ENCODE results near the gene TACC3.

DNA sequence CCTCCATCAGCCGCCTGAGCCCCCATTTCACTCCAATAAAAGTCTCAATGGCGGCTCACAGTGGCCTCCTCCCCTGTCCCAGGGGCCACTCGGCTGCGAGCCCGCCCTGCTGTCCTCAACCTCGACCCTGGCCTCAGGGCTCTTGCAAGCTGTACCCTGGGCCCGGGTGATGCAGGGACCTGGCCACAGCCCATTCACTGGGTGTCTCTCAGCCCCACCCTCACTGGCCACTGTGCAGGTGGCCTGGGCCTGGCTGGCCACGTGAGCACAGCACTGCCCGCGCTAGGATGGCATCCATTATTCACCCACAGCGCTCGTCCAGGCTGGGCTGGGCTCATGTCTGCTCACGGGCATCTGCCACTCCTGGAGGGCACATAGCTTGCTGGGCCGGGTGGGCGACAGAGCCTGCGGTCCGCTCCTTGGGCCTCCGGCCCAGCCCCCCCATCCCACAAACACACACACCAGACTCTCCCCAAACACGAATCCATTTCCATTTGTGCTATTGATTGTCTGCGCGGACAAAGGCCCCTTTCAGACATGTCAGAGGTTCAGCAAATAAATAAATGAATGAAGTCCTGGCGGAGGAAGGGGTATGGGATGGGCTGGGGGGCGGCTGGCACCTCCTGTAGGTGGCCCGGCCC lies 55.3 kb downstream of the TACC3 start:
- TF ChIP-seq RBBP5 (IDR thresholded peaks at IDR 0.05; ENCODE audit: borderline replicate concordance, low read depth, low read length): no peak
- TF ChIP-seq, protein P1, sequence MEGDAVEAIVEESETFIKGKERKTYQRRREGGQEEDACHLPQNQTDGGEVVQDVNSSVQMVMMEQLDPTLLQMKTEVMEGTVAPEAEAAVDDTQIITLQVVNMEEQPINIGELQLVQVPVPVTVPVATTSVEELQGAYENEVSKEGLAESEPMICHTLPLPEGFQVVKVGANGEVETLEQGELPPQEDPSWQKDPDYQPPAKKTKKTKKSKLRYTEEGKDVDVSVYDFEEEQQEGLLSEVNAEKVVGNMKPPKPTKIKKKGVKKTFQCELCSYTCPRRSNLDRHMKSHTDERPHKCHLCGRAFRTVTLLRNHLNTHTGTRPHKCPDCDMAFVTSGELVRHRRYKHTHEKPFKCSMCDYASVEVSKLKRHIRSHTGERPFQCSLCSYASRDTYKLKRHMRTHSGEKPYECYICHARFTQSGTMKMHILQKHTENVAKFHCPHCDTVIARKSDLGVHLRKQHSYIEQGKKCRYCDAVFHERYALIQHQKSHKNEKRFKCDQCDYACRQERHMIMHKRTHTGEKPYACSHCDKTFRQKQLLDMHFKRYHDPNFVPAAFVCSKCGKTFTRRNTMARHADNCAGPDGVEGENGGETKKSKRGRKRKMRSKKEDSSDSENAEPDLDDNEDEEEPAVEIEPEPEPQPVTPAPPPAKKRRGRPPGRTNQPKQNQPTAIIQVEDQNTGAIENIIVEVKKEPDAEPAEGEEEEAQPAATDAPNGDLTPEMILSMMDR (IDR thresholded peaks at IDR 0.05; ENCODE audit: control extremely low read depth in 1 of 3, insufficient read depth in 1 of 3, low read depth in 1 of 3, low read length in 3 of 3): no peak
- no peak for TF ChIP-seq POLR2A (IDR thresholded peaks at IDR 0.05; ENCODE audit: control extremely low read depth in 1 of 2, low read depth in 2 of 2, low read length in 2 of 2)
- TF ChIP-seq EZH2 (IDR thresholded peaks at IDR 0.05; ENCODE audit: low read depth, low read length, severe bottlenecking): no peak
- no peak for TF ChIP-seq TAF1 (IDR thresholded peaks at IDR 0.05; ENCODE audit: low read depth, low read length)
- no peak for TF ChIP-seq TBP (IDR thresholded peaks at IDR 0.05; ENCODE audit: low read depth, low read length)
- no peak for TF ChIP-seq RNF2 (IDR thresholded peaks at IDR 0.05; ENCODE audit: borderline replicate concordance, low read depth, low read length, missing control alignments, poor library complexity, severe bottlenecking)
- no peak for TF ChIP-seq RFX5 (IDR thresholded peaks at IDR 0.05; ENCODE audit: borderline replicate concordance, low read depth, low read length)
- no peak for TF ChIP-seq BRCA1 (IDR thresholded peaks at IDR 0.05; ENCODE audit: low read depth, low read length)
- TF ChIP-seq, protein P2, sequence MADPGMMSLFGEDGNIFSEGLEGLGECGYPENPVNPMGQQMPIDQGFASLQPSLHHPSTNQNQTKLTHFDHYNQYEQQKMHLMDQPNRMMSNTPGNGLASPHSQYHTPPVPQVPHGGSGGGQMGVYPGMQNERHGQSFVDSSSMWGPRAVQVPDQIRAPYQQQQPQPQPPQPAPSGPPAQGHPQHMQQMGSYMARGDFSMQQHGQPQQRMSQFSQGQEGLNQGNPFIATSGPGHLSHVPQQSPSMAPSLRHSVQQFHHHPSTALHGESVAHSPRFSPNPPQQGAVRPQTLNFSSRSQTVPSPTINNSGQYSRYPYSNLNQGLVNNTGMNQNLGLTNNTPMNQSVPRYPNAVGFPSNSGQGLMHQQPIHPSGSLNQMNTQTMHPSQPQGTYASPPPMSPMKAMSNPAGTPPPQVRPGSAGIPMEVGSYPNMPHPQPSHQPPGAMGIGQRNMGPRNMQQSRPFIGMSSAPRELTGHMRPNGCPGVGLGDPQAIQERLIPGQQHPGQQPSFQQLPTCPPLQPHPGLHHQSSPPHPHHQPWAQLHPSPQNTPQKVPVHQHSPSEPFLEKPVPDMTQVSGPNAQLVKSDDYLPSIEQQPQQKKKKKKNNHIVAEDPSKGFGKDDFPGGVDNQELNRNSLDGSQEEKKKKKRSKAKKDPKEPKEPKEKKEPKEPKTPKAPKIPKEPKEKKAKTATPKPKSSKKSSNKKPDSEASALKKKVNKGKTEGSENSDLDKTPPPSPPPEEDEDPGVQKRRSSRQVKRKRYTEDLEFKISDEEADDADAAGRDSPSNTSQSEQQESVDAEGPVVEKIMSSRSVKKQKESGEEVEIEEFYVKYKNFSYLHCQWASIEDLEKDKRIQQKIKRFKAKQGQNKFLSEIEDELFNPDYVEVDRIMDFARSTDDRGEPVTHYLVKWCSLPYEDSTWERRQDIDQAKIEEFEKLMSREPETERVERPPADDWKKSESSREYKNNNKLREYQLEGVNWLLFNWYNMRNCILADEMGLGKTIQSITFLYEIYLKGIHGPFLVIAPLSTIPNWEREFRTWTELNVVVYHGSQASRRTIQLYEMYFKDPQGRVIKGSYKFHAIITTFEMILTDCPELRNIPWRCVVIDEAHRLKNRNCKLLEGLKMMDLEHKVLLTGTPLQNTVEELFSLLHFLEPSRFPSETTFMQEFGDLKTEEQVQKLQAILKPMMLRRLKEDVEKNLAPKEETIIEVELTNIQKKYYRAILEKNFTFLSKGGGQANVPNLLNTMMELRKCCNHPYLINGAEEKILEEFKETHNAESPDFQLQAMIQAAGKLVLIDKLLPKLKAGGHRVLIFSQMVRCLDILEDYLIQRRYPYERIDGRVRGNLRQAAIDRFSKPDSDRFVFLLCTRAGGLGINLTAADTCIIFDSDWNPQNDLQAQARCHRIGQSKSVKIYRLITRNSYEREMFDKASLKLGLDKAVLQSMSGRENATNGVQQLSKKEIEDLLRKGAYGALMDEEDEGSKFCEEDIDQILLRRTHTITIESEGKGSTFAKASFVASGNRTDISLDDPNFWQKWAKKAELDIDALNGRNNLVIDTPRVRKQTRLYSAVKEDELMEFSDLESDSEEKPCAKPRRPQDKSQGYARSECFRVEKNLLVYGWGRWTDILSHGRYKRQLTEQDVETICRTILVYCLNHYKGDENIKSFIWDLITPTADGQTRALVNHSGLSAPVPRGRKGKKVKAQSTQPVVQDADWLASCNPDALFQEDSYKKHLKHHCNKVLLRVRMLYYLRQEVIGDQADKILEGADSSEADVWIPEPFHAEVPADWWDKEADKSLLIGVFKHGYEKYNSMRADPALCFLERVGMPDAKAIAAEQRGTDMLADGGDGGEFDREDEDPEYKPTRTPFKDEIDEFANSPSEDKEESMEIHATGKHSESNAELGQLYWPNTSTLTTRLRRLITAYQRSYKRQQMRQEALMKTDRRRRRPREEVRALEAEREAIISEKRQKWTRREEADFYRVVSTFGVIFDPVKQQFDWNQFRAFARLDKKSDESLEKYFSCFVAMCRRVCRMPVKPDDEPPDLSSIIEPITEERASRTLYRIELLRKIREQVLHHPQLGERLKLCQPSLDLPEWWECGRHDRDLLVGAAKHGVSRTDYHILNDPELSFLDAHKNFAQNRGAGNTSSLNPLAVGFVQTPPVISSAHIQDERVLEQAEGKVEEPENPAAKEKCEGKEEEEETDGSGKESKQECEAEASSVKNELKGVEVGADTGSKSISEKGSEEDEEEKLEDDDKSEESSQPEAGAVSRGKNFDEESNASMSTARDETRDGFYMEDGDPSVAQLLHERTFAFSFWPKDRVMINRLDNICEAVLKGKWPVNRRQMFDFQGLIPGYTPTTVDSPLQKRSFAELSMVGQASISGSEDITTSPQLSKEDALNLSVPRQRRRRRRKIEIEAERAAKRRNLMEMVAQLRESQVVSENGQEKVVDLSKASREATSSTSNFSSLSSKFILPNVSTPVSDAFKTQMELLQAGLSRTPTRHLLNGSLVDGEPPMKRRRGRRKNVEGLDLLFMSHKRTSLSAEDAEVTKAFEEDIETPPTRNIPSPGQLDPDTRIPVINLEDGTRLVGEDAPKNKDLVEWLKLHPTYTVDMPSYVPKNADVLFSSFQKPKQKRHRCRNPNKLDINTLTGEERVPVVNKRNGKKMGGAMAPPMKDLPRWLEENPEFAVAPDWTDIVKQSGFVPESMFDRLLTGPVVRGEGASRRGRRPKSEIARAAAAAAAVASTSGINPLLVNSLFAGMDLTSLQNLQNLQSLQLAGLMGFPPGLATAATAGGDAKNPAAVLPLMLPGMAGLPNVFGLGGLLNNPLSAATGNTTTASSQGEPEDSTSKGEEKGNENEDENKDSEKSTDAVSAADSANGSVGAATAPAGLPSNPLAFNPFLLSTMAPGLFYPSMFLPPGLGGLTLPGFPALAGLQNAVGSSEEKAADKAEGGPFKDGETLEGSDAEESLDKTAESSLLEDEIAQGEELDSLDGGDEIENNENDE (IDR thresholded peaks at IDR 0.05; ENCODE audit: insufficient replicate concordance, low read length): no peak
- no peak for TF ChIP-seq CBX5 (IDR thresholded peaks at IDR 0.05; ENCODE audit: low read depth, low read length)
- TF ChIP-seq GABPA (IDR thresholded peaks at IDR 0.05; ENCODE audit: borderline replicate concordance, insufficient read depth, low read length): no peak
